K562 (cell line): ENCODE measurements around the gene FAAH. TPM values are rescaled to one million over a fixed set of nuclear protein-coding genes. Genes with fewer than 3 reads are reported as not detected.

Experiments
- BHLHE40 ChIP-seq: IDR thresholded peaks from 2 replicates; pipeline ENCODE4 v1.6.1; 2011; ENCODE audit warnings: low read length, improper control_type of control experiment
- C11orf30 ChIP-seq: fragments of 450-650 bp; IDR thresholded peaks from 2 replicates; pipeline ENCODE4 v1.6.1; 2016; ENCODE audit warnings: low read depth, mild to moderate bottlenecking
- CC2D1A ChIP-seq: fragments of 450-650 bp; IDR thresholded peaks from 2 replicates; pipeline ENCODE4 v1.6.1; 2017; ENCODE audit warnings: mild to moderate bottlenecking
- DACH1 ChIP-seq: fragments of 450-650 bp; IDR thresholded peaks from 2 replicates; pipeline ENCODE4 v1.6.1; 2018; ENCODE audit not compliant: partially characterized antibody
- DNMT1 ChIP-seq: fragments of 450-650 bp; IDR thresholded peaks from 2 replicates; pipeline ENCODE4 v1.6.1; 2016; ENCODE audit warnings: antibody characterized with exemption, mild to moderate bottlenecking
- HNRNPLL ChIP-seq: fragments of 200-400 bp; formaldehyde crosslinking; IDR thresholded peaks from 2 replicates; pipeline ENCODE4 v1.6.1; 2017; ENCODE audit warnings: low read length, low read depth, mild to moderate bottlenecking; ENCODE audit not compliant: poor library complexity, severe bottlenecking
- JUNB ChIP-seq: fragments of 450-650 bp; formaldehyde crosslinking; conservative IDR thresholded peaks from 2 replicates; pipeline ENCODE4 v1.4.0; 2020; ENCODE audit warnings: mild to moderate bottlenecking
- KLF6 ChIP-seq: fragments of 250-450 bp; sonication (Bioruptor Pico); IDR thresholded peaks from 2 replicates; pipeline ENCODE4 v1.4.0; 2020; ENCODE audit warnings: mild to moderate bottlenecking, moderate library complexity, borderline replicate concordance
- NFRKB ChIP-seq: fragments of 450-650 bp; IDR thresholded peaks from 2 replicates; pipeline ENCODE4 v1.6.1; 2016; ENCODE audit warnings: low read depth
- PHB ChIP-seq: fragments of 250-450 bp; sonication (Bioruptor Pico); IDR thresholded peaks from 2 replicates; pipeline ENCODE4 v1.5.0; 2021
- PTBP1 ChIP-seq: fragments of 200-400 bp; formaldehyde crosslinking; IDR thresholded peaks from 2 replicates; pipeline ENCODE4 v1.6.1; 2017; ENCODE audit warnings: low read depth, low read length
- RBFOX2 ChIP-seq: fragments of 200-400 bp; formaldehyde crosslinking; IDR thresholded peaks from 2 replicates; pipeline ENCODE4 v1.6.1; 2017; ENCODE audit warnings: low read depth, mild to moderate bottlenecking, low read length, moderate library complexity
- SMAD2 ChIP-seq: fragments of 150-350 bp; IDR thresholded peaks from 2 replicates; pipeline ENCODE4 v1.6.1; 2014; ENCODE audit warnings: low read depth, mild to moderate bottlenecking, low read length
- TRIM24 ChIP-seq, 2 experiments: fragments of 450-650 bp; IDR thresholded peaks; 2 replicates each; pipeline ENCODE4 v1.6.1; 2016
- ZNF146 ChIP-seq: IDR thresholded peaks from one replicate; pipeline ENCODE4 v1.6.1; 2018; ENCODE audit warnings: missing compliant biosample characterization; ENCODE audit not compliant: unreplicated experiment
- ZNF232 ChIP-seq: sonication (generic); formaldehyde crosslinking; IDR thresholded peaks from 2 replicates; pipeline ENCODE4 v1.8.0; 2022; ENCODE audit warnings: mild to moderate bottlenecking, missing genetic modification reagents
- polyA plus RNA-seq, 8 experiments: library from polyadenylated mRNA; depleted of rRNA in 4 of 8; stranded (reverse) in 5 of 8; unstranded in 3 of 8; fragments of >200 nt; fragmentation: Nextera tagmentation in 2 of 8; fragmentation: Illumina TruSeq in 1 of 8; extraction: Ambion mirVana in 2 of 8; extraction: Trizol in 1 of 8; gene quantifications; 2 replicates each; pipeline versions ENCODE4 v1.2.1 to v1.2.3, GENCODE V29; 2011 to 2014; ENCODE audit warnings: inconsistent platforms in 1 of 8, missing spikeins in 1 of 8
- total RNA-seq, 7 experiments: library from RNA; depleted of rRNA in 6 of 7; stranded (reverse); fragments of >200 nt in 6 of 7; fragmentation: Illumina TruSeq in 2 of 7; extraction: Trizol in 2 of 7; gene quantifications; 2 replicates each; pipeline versions ENCODE4 v1.2.1 to v1.2.3, GENCODE V29; 2011 to 2021; ENCODE audit warnings: low replicate concordance in 1 of 7
- TF ChIP-seq, protein P1 (sequence below), 2 experiments: fragments of 450-650 bp in 1 of 2; sonication (generic) in 1 of 2; formaldehyde crosslinking; conservative IDR thresholded peaks; 2 replicates each; pipeline versions ENCODE4 v1.4.0 to v1.8.1; 2020 to 2022; ENCODE audit warnings: mild to moderate bottlenecking in 1 of 2, missing genetic modification reagents in 1 of 2
- TF ChIP-seq, protein P2 (sequence below): fragments of 250-450 bp; sonication (Bioruptor Pico); IDR thresholded peaks from 2 replicates; pipeline ENCODE4 v1.5.0; 2021; ENCODE audit warnings: mild to moderate bottlenecking, moderate library complexity
- TF ChIP-seq, protein P3 (sequence below): fragments of 450-650 bp; IDR thresholded peaks from 2 replicates; pipeline ENCODE4 v1.6.1; 2018; ENCODE audit not compliant: partially characterized antibody
- TF ChIP-seq, protein P4 (sequence below): sonication (generic); formaldehyde crosslinking; IDR thresholded peaks from 2 replicates; pipeline ENCODE4 v1.8.0; 2022; ENCODE audit warnings: mild to moderate bottlenecking, missing genetic modification reagents
- TF ChIP-seq, protein P5 (sequence below): sonication (generic); formaldehyde crosslinking; IDR thresholded peaks from 2 replicates; pipeline ENCODE4 v1.8.1; 2022; ENCODE audit warnings: missing genetic modification reagents

The FAAH gene
- total and polyA plus RNA-seq, 9 of the 15 experiments (the other 6 are each of a cell fraction or from before 2014, with no cell fraction given): 0.06 to 1.1 (median 0.32) TPM

DNA sequence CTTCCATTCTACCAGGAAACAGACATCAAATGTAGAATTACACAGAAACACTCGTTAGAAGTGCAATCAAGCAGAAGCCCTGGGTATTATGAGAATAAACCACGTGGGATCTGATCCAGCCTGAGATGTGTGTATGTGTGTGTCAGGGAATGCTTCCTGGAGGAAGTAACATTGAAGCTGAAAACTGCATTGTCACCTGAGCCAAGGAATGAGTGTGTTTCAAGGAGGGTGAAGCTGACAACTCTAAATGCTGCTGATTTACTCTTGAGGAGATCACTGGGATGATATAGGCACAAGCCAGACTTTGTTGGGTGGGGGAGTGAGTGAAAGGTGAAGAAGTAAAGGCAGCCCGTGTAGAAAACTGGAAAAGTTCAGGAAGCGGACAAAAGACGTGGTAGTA is 27.6 kb downstream of the FAAH start (continued):
- TF ChIP-seq, protein P1, sequence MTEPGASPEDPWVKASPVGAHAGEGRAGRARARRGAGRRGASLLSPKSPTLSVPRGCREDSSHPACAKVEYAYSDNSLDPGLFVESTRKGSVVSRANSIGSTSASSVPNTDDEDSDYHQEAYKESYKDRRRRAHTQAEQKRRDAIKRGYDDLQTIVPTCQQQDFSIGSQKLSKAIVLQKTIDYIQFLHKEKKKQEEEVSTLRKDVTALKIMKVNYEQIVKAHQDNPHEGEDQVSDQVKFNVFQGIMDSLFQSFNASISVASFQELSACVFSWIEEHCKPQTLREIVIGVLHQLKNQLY (CRISPR knock-in tag; conservative IDR thresholded peaks at IDR 0.05): no peak
- TF ChIP-seq C11orf30: peak; percentile 95
- TF ChIP-seq ZNF146: no peak
- no peak for TF ChIP-seq BHLHE40
- TF ChIP-seq JUNB: no peak
- no peak for TF ChIP-seq SMAD2
- TF ChIP-seq DNMT1: no peak
- TF ChIP-seq, protein P2, sequence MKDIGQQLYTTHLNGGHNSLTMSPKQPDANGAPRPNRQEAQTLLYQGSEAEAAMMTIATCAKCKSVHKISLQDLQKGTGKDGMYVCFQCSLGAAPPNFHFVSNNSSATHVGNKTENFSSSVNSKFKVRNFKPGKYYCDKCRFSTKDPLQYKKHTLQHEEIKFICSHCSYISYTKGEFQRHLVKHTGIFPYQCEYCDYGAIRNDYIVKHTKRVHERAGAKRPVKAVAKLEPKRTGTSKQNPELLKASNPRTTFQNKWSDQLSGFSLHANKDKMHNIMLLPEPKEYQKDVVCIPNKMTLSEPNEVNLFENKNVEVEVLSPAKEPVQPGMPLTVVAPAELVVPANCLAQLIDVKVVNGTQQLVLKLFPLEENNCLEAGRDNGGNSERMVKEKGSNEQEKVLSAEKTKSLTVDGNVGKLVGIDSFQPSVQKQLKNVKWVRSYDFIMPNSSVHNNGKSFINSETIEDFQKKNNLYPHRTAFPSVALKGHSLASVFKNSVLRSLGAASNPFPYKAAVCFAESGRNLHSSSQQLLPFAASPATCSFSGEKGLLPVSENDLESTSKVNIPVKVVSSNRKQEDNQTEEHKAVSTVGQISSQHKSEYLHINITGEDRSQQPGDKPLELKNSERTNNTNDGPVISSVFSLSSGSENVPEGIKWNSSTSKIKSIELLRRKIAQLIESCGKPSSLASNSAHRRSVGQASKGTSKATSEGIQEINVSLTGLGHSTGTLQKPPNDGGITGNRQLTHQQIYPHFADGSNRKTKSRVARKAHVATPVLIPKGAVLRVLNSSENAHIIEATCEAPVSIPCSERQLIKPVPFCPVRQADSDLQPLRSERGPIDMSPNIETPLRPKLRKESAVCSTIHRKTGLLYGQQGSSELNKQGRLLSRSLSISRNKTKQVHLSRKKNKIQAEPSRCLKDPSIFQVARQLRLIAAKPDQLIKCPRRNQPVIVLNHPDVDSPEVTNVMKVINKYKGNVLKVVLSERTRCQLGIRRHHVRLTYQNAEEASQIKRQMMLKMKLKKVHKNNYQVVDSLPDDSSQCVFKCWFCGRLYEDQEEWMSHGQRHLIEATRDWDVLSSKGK (CRISPR knock-in tag): no peak
- peak; percentile 60 to 69; a peak in 1 of 4 replicates for TF ChIP-seq TRIM24 (IDR thresholded peaks at IDR 0.05)
- TF ChIP-seq PHB: no peak
- no peak for TF ChIP-seq HNRNPLL
- TF ChIP-seq, protein P3, sequence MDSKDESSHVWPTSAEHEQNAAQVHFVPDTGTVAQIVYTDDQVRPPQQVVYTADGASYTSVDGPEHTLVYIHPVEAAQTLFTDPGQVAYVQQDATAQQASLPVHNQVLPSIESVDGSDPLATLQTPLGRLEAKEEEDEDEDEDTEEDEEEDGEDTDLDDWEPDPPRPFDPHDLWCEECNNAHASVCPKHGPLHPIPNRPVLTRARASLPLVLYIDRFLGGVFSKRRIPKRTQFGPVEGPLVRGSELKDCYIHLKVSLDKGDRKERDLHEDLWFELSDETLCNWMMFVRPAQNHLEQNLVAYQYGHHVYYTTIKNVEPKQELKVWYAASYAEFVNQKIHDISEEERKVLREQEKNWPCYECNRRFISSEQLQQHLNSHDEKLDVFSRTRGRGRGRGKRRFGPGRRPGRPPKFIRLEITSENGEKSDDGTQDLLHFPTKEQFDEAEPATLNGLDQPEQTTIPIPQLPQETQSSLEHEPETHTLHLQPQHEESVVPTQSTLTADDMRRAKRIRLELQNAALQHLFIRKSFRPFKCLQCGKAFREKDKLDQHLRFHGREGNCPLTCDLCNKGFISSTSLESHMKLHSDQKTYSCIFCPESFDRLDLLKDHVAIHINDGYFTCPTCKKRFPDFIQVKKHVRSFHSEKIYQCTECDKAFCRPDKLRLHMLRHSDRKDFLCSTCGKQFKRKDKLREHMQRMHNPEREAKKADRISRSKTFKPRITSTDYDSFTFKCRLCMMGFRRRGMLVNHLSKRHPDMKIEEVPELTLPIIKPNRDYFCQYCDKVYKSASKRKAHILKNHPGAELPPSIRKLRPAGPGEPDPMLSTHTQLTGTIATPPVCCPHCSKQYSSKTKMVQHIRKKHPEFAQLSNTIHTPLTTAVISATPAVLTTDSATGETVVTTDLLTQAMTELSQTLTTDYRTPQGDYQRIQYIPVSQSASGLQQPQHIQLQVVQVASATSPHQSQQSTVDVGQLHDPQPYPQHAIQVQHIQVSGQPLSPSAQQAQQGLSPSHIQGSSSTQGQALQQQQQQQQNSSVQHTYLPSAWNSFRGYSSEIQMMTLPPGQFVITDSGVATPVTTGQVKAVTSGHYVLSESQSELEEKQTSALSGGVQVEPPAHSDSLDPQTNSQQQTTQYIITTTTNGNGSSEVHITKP: no peak
- TF ChIP-seq CC2D1A: no peak
- no peak for TF ChIP-seq RBFOX2
- TF ChIP-seq DACH1: no peak
- TF ChIP-seq, protein P4, sequence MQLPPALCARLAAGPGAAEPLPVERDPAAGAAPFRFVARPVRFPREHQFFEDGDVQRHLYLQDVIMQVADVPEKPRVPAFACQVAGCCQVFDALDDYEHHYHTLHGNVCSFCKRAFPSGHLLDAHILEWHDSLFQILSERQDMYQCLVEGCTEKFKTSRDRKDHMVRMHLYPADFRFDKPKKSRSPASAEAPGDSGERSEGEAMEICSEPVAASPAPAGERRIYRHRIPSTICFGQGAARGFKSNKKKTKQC (CRISPR knock-in tag): no peak
- TF ChIP-seq ZNF232 (CRISPR knock-in tag): no peak
- TF ChIP-seq NFRKB: no peak
- TF ChIP-seq, protein P5, sequence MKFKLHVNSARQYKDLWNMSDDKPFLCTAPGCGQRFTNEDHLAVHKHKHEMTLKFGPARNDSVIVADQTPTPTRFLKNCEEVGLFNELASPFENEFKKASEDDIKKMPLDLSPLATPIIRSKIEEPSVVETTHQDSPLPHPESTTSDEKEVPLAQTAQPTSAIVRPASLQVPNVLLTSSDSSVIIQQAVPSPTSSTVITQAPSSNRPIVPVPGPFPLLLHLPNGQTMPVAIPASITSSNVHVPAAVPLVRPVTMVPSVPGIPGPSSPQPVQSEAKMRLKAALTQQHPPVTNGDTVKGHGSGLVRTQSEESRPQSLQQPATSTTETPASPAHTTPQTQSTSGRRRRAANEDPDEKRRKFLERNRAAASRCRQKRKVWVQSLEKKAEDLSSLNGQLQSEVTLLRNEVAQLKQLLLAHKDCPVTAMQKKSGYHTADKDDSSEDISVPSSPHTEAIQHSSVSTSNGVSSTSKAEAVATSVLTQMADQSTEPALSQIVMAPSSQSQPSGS (CRISPR knock-in tag): no peak
- TF ChIP-seq PTBP1: no peak
- TF ChIP-seq KLF6 (CRISPR knock-in tag): no peak
